Kidney (tissue), 14 donors: ENCODE data around the gene ARAP1. TPM values are rescaled to one million over a fixed set of nuclear protein-coding genes. Genes with fewer than 3 reads are reported as not detected.

Experiments
- DNase-seq, 5 donors: peaks; one replicate each; pipeline ENCODE4 v3.0.0-alpha.2; 2013 to 2020
- FAIRE-seq: peaks from 2 replicates; lab custom pipeline; 2012; peaks lifted over from hg19 to GRCh38; lab: Jason Lieb, UNC
- H3K27ac ChIP-seq, 2 donors: one replicate each; pipeline ENCODE4 v1.7.0; 2013; ENCODE audit warnings: low read depth in 2 of 2, low read length in 2 of 2, inconsistent platforms in 1 of 2
- H3K27me3 ChIP-seq: one replicate; pipeline ENCODE4 v1.7.1; 2013; ENCODE audit warnings: low read length, inconsistent platforms; ENCODE audit not compliant: control insufficient read depth, insufficient read depth
- H3K36me3 ChIP-seq, 3 donors: one replicate each; pipeline versions ENCODE4 v1.7.0 to v1.7.1; 2013; ENCODE audit warnings: low read length in 3 of 3, control low read depth in 1 of 3, inconsistent platforms in 1 of 3; ENCODE audit not compliant: insufficient read depth in 3 of 3, control insufficient read depth in 2 of 3
- H3K4me1 ChIP-seq, 3 donors: one replicate each; pipeline versions ENCODE4 v1.7.0 to v1.7.1; 2013; ENCODE audit warnings: low read length in 3 of 3, inconsistent platforms in 1 of 3, low read depth in 1 of 3; ENCODE audit not compliant: control insufficient read depth in 2 of 3, insufficient read depth in 2 of 3
- H3K4me3 ChIP-seq, 3 donors: one replicate each; pipeline versions ENCODE4 v1.7.0 to v1.8.1; 2013; ENCODE audit warnings: low read length in 3 of 3, control low read depth in 1 of 3, inconsistent platforms in 1 of 3
- H3K9ac ChIP-seq, 3 donors: one replicate each; pipeline versions ENCODE4 v1.7.0 to v1.7.1; 2013; ENCODE audit warnings: low read length in 3 of 3, control low read depth in 1 of 3, inconsistent platforms in 1 of 3
- H3K9me3 ChIP-seq, 3 donors: one replicate each; pipeline versions ENCODE4 v1.7.0 to v1.7.1; 2013; ENCODE audit warnings: low read length in 3 of 3, control low read depth in 1 of 3, inconsistent platforms in 1 of 3; ENCODE audit not compliant: control insufficient read depth in 2 of 3, insufficient read depth in 1 of 3
- CTCF ChIP-seq: IDR thresholded peaks from 3 replicates; pipeline ENCODE4 v1.5.1; 2012; ENCODE audit warnings: mild to moderate bottlenecking, moderate library complexity, borderline replicate concordance; ENCODE audit not compliant: insufficient read depth; ENCODE audit errors: extremely low read depth
- intact Hi-C: fragments of 100-400 bp; cut with DNase I; formaldehyde crosslinking; loops from one replicate; pipeline ENCODE4 v1.11.1; 2022
- polyA plus RNA-seq: library from polyadenylated mRNA; stranded (reverse); fragments of 350-450 nt; fragmentation: Illumina TruSeq; extraction: RNeasy Lipid Tissue Mini Kit (QIAGEN cat#74804); gene quantifications from one replicate; pipeline ENCODE4 v1.2.3, GENCODE V29; 2014; ENCODE audit warnings: low read depth, low replicate concordance; ENCODE audit not compliant: insufficient read depth
- total RNA-seq: library from RNA; stranded (reverse); fragmentation: NEBNext Ultra II Directional; extraction: Animal tissue kit (Norgen Biotek cat#: 25700); gene quantifications from one replicate; pipeline ENCODE4 v1.2.1, GENCODE V29; 2021
- donor health status: control.
- donor health status: control.
- donor health status: control.
- donor health status: control.
- donor health status: control.
- donor health status: DM: yes; HTN: yes; CAD: no.
- donor health status: Normal renal cell carcinoma (clear cell type).

The ARAP1 gene
- total and polyA plus RNA-seq, 2 donors from 2014 or later, result 58.2 to 80.8 TPM

DNA sequence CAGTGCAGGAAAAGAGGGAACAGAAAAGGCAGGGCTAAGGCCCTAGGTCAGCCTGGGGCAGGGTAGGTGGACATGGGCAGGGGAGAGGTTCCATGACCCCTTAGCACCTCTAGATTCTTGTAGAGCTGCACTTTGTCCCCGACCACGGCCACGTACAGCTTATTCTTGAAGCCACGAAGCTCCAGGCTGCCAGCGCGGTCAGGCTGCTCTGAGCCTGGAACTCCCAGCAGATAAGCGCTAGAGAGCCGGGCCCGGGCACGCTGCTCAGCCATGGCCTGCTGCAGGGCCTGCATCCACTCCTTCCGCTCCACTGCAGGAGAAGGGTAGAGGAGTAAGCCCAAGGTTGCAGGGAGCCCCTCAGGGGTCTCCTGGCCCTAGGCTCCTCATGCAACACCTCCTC, 41.9 kb downstream of the ARAP1 start:
- FAIRE-seq, result no peak
- no peak for TF ChIP-seq CTCF

GRCh38 chr11:72709478-72710238, 42.5 kb downstream of the ARAP1 start:
- FAIRE-seq, result no peak
- H3K36me3 ChIP-seq, result peaks cover 0 to 36% (median 31%) of the 10 kb centered on the region in 3 donors

More for the DNA sequence above, 41.9 kb downstream of the ARAP1 start:
- Histone ChIP-seq H3K4me1 (peaks cover 0 to 4% (median 0%) of the 10 kb centered on the region in 3 donors), H3K9me3 (no peaks in the 10 kb centered on the region), H3K9ac (no peak overlapping the region), H3K27ac (no peak overlapping the region), H3K36me3 (peaks cover 0 to 31% (median 29%) of the 10 kb centered on the region in 3 donors), H3K4me3 (no peak overlapping the region), H3K27me3 (no peaks in the 10 kb centered on the region)
- intact Hi-C loops, result no loop called here
- peak in 1 of 5 donors; percentile 68 for DNase-seq

DNA sequence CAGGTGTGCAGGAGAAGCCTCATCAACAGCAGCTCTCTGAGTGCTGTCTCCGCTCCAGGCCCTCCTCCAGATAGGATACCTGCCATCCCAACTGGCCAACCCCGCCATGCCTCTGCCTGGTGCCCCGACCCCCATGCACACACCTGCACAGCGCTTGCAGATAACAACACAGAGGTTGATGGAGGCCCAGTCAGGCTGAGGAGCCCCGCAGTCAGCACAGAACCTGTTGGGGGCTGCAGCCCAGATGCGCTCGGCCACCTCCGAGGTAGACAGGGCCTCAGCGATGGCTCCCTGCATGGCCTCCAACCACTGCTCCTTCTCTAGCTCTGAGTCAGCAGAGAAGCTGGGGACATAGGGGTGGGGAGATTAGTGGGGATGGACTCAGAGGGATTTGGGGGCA, 45.2 kb downstream of the ARAP1 start:
- H3K4me3 ChIP-seq, result no peak overlapping the region
- H3K27me3 ChIP-seq, result no peaks in the 10 kb centered on the region
- DNase-seq (no peak), FAIRE-seq (no peak)
- peaks cover 0 to 3% (median 0%) of the 10 kb centered on the region in 3 donors for H3K4me1 ChIP-seq
- TF ChIP-seq CTCF, result no peak
- H3K27ac ChIP-seq, result no peak overlapping the region
- no peak overlapping the region for H3K9ac ChIP-seq
- peaks cover 0 to 41% (median 36%) of the 10 kb centered on the region in 3 donors for H3K36me3 ChIP-seq
- intact Hi-C loops, result no loop called here
- H3K9me3 ChIP-seq, result no peaks in the 10 kb centered on the region

More at GRCh38 chr11:72709478-72710238, 42.5 kb downstream of the ARAP1 start:
- Histone ChIP-seq H3K9me3 (no peaks in the 10 kb centered on the region), H3K4me1 (peaks cover 0 to 4% (median 0%) of the 10 kb centered on the region in 3 donors), H3K27ac (no peak overlapping the region), H3K4me3 (no peak overlapping the region), H3K27me3 (no peaks in the 10 kb centered on the region), H3K9ac (no peak overlapping the region)
- TF ChIP-seq CTCF, result no peak
- DNase-seq, result peak in 1 of 5 donors; percentile 63
- intact Hi-C loops, result no loop called here
